Glutamatergic neuron (in vitro differentiated cells): ENCODE results near the gene TOX2. TPM values are rescaled to one million over a fixed set of nuclear protein-coding genes. Genes with fewer than 3 reads are reported as not detected.

Source experiments
- DNase-seq: peaks from one replicate; pipeline ENCODE4 v3.0.0; 2022
- H3K27ac Mint-ChIP-seq: one replicate; pipeline ENCODE4 v1.8.0; 2020; ENCODE audit warnings: mild to moderate bottlenecking, mixed read lengths, inconsistent platforms; ENCODE audit not compliant: unreplicated experiment
- H3K27me3 Mint-ChIP-seq: one replicate; pipeline ENCODE4 v1.8.0; 2020; ENCODE audit warnings: mild to moderate bottlenecking, moderate library complexity, mixed read lengths, inconsistent platforms; ENCODE audit not compliant: unreplicated experiment
- H3K36me3 Mint-ChIP-seq: one replicate; pipeline ENCODE4 v1.8.0; 2020; ENCODE audit warnings: mild to moderate bottlenecking, mixed read lengths, inconsistent platforms; ENCODE audit not compliant: unreplicated experiment
- H3K4me1 Mint-ChIP-seq: one replicate; pipeline ENCODE4 v1.8.0; 2020; ENCODE audit warnings: mild to moderate bottlenecking, low read depth, mixed read lengths, inconsistent platforms; ENCODE audit not compliant: unreplicated experiment
- H3K4me3 Mint-ChIP-seq: one replicate; pipeline ENCODE4 v1.8.0; 2020; ENCODE audit warnings: mild to moderate bottlenecking, mixed read lengths, inconsistent platforms; ENCODE audit not compliant: unreplicated experiment
- H3K9me3 Mint-ChIP-seq: one replicate; pipeline ENCODE4 v1.8.0; 2020; ENCODE audit warnings: mild to moderate bottlenecking, moderate library complexity, mixed read lengths, inconsistent platforms; ENCODE audit not compliant: unreplicated experiment
- CTCF ChIP-seq: fragments of 200-600 bp; sonication (generic); IDR thresholded peaks from one replicate; pipeline ENCODE4 v1.5.0; 2021; ENCODE audit not compliant: partially characterized antibody, unreplicated experiment
- total RNA-seq: library from RNA; stranded (reverse); fragmentation: NEBNext Ultra II Directional; extraction: Animal tissue kit (Norgen Biotek cat#: 25700); gene quantifications from one replicate; pipeline ENCODE4 v1.2.1, GENCODE V29; 2021; ENCODE audit not compliant: unreplicated experiment

The TOX2 gene
- total RNA-seq, 1 donor from 2014 or later, result 11.0 TPM

GRCh38 chr20:44089987-44090674, 175.5 kb downstream of the TOX2 start:
- Mint-ChIP-seq H3K27me3 (peaks cover 2% of the 10 kb centered on the region), H3K27ac (no peak overlapping the region), H3K9me3 (no peaks in the 10 kb centered on the region), H3K36me3 (no peaks in the 10 kb centered on the region), H3K4me1 (peaks cover 3% of the 10 kb centered on the region), H3K4me3 (no peak overlapping the region)
- no peak for DNase-seq
- no peak for TF ChIP-seq CTCF

- DNase-seq, result no peak
- TF ChIP-seq CTCF, result no peak
- no peaks in the 10 kb centered on the region for H3K9me3 Mint-ChIP-seq
- H3K4me3 Mint-ChIP-seq, result no peak overlapping the region
- peaks cover 3% of the 10 kb centered on the region for H3K4me1 Mint-ChIP-seq
- H3K27ac Mint-ChIP-seq, result no peak overlapping the region
- H3K36me3 Mint-ChIP-seq, result no peaks in the 10 kb centered on the region
- H3K27me3 Mint-ChIP-seq, result peaks cover 2% of the 10 kb centered on the region
These were observed 176.4 kb downstream of the TOX2 start for GRCh38 chr20:44091026-44091425.

- H3K27me3 Mint-ChIP-seq, result peaks cover 6% of the 10 kb centered on the region
- H3K9me3 Mint-ChIP-seq, result no peaks in the 10 kb centered on the region
- H3K4me3 Mint-ChIP-seq, result no peak overlapping the region
- DNase-seq, result no peak
- peaks cover 3% of the 10 kb centered on the region for H3K4me1 Mint-ChIP-seq
- peak; percentile 74 for TF ChIP-seq CTCF
- H3K27ac Mint-ChIP-seq, result no peak overlapping the region
- H3K36me3 Mint-ChIP-seq, result no peaks in the 10 kb centered on the region
These were observed 178.0 kb downstream of the TOX2 start for GRCh38 chr20:44092551-44093248.

GRCh38 chr20:44093249-44093582, 178.6 kb downstream of the TOX2 start:
- TF ChIP-seq CTCF, result peak; percentile 55
- DNase-seq, result no peak
- H3K27ac Mint-ChIP-seq, result no peak overlapping the region
- peaks cover 3% of the 10 kb centered on the region for H3K4me1 Mint-ChIP-seq
- no peaks in the 10 kb centered on the region for H3K9me3 Mint-ChIP-seq
- H3K36me3 Mint-ChIP-seq, result no peaks in the 10 kb centered on the region
- H3K4me3 Mint-ChIP-seq, result no peak overlapping the region
- H3K27me3 Mint-ChIP-seq, result peaks cover 6% of the 10 kb centered on the region

GRCh38 chr20:44095831-44096230, 181.2 kb downstream of the TOX2 start:
- no peak overlapping the region for H3K27ac Mint-ChIP-seq
- no peak for DNase-seq
- peaks cover 6% of the 10 kb centered on the region for H3K27me3 Mint-ChIP-seq
- no peak for TF ChIP-seq CTCF
- peaks cover 3% of the 10 kb centered on the region for H3K4me1 Mint-ChIP-seq
- no peaks in the 10 kb centered on the region for H3K36me3 Mint-ChIP-seq
- no peak overlapping the region for H3K4me3 Mint-ChIP-seq
- no peaks in the 10 kb centered on the region for H3K9me3 Mint-ChIP-seq
